CD4-positive, alpha-beta memory T cell (primary cell): ENCODE measurements around the gene GPR139. TPM values are rescaled to one million over a fixed set of nuclear protein-coding genes. Genes with fewer than 3 reads are reported as not detected.

ENCODE experiments used
- CTCF ChIA-PET: fragments of 350-600 bp; sonication (Branson Sonifier 250); formaldehyde crosslinking; loops from one replicate; lab custom pipeline; 2021; ENCODE audit warnings: inconsistent platforms; ENCODE audit not compliant: partially characterized antibody; lab: Charles Lee
- POLR2A ChIA-PET: fragments of 350-600 bp; sonication (Branson Sonifier 250); formaldehyde crosslinking; loops from one replicate; lab custom pipeline; 2021; ENCODE audit not compliant: partially characterized antibody; lab: Charles Lee
- DNase-seq, 5 donors: peaks; one replicate each; pipeline versions ENCODE4 v3.0.0 to v3.0.0-alpha.2; 2020 to 2022; ENCODE audit warnings: mixed read lengths in 1 of 5
- H3K27ac ChIP-seq: one replicate; pipeline ENCODE4 v1.7.0; 2013; ENCODE audit warnings: low read depth, low read length
- H3K27me3 ChIP-seq: 2 replicates; pipeline ENCODE4 v1.7.0; 2013; ENCODE audit warnings: mild to moderate bottlenecking, low read length, moderate library complexity; ENCODE audit not compliant: insufficient read depth
- H3K36me3 ChIP-seq: 2 replicates; pipeline ENCODE4 v1.7.0; 2013; ENCODE audit warnings: mild to moderate bottlenecking, low read length, moderate library complexity; ENCODE audit not compliant: insufficient read depth
- H3K4me1 ChIP-seq: 2 replicates; pipeline ENCODE4 v1.7.0; 2013; ENCODE audit warnings: mild to moderate bottlenecking, low read length, moderate library complexity; ENCODE audit not compliant: insufficient read depth
- H3K4me3 ChIP-seq, 2 donors: one replicate each; pipeline ENCODE4 v1.7.0; 2013; ENCODE audit warnings: low read length in 2 of 2, mild to moderate bottlenecking in 1 of 2
- H3K9me3 ChIP-seq, 2 donors: one replicate each; pipeline ENCODE4 v1.7.0; 2013; ENCODE audit warnings: low read length in 2 of 2, control low read depth in 1 of 2; ENCODE audit not compliant: control insufficient read depth in 1 of 2
- H3K27ac Mint-ChIP-seq, 7 donors: one replicate each; pipeline ENCODE4 v1.8.0; 2020 to 2021; ENCODE audit warnings: mixed read lengths in 7 of 7, mild to moderate bottlenecking in 6 of 7, inconsistent platforms in 3 of 7, moderate library complexity in 3 of 7
- H3K27me3 Mint-ChIP-seq, 2 donors: one replicate each; pipeline ENCODE4 v1.8.0; 2020 to 2021; ENCODE audit warnings: mixed read lengths in 2 of 2
- H3K36me3 Mint-ChIP-seq, 2 donors: one replicate each; pipeline ENCODE4 v1.8.0; 2020 to 2021; ENCODE audit warnings: mixed read lengths in 2 of 2, inconsistent platforms in 1 of 2, mild to moderate bottlenecking in 1 of 2
- H3K4me1 Mint-ChIP-seq, 4 donors: one replicate each; pipeline ENCODE4 v1.8.0; 2020 to 2021; ENCODE audit warnings: mixed read lengths in 4 of 4, mild to moderate bottlenecking in 1 of 4
- H3K4me3 Mint-ChIP-seq, 8 donors: one replicate each; pipeline ENCODE4 v1.8.0; 2020 to 2021; ENCODE audit warnings: mixed read lengths in 8 of 8, mild to moderate bottlenecking in 7 of 8, moderate library complexity in 6 of 8, inconsistent platforms in 3 of 8
- H3K9me3 Mint-ChIP-seq, 8 donors: one replicate each; pipeline ENCODE4 v1.8.0; 2020 to 2021; ENCODE audit warnings: mixed read lengths in 8 of 8, mild to moderate bottlenecking in 5 of 8, inconsistent platforms in 3 of 8, moderate library complexity in 1 of 8
- intact Hi-C: fragments of 100-400 bp; cut with micrococcal nuclease; formaldehyde crosslinking; loops from one replicate; pipeline ENCODE4 v1.15.1; 2023
- polyA plus RNA-seq, 2 donors: library from polyadenylated mRNA; unstranded; fragments of 300-500 nt; fragmentation: Illumina TruSeq; gene quantifications; one replicate each; pipeline ENCODE4 v1.2.3, GENCODE V29; 2021
- total RNA-seq, 2 experiments: library from RNA; stranded (reverse); gene quantifications; one replicate each; pipeline ENCODE4 v1.2.3, GENCODE V29; 2021

The GPR139 gene
- total and polyA plus RNA-seq, 4 experiments from 2014 or later = not detected

DNA sequence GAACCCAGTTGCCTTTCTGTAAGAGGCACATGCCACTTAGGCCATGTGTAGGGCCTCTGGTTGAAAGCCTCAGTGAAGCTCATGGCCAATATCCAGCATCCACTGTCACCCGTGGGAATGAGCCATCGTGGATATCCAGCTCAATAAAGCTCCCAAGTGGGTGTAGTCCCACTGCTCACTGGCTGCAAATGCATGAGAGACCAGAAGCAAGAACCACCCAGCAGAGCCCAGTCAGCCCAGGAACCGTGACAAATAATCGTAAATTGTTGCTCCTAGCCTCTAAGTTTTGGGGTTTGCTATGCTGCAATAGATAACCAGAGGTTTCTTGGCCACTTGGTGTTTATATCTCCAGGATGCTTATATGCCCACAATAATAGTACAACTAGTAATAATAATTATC lies 33.7 kb downstream of the GPR139 start:
- intact Hi-C loops = no loop called here
- H3K27ac ChIP-seq = no peak overlapping the region

DNA sequence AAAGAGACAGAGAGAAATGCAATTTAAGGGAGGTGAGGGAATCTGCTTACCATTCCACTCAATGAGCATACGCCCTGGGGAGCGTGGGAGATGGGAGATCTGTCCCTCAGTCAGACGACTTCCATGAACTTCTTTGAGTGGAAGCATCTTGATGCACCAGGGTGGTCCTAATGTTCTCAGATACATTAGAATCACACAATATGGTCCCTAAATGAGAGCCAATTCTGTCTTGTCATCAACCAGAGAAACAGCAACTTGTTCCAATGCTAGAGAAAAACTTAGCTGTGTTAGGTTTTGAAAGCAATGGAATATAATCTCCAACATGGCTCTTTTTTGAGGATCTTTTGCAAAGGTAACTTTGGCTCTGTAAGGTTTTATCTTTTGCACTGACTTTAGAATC lies 44.1 kb downstream of the GPR139 start:
- H3K4me1 ChIP-seq = no peaks in the 10 kb centered on the region
- no peak overlapping the region for H3K27ac Mint-ChIP-seq

More for the DNA sequence above, 33.7 kb downstream of the GPR139 start:
- CTCF ChIA-PET = no interaction called here
- Histone ChIP-seq H3K4me3 (no peak overlapping the region), H3K9me3 (no peaks in the 10 kb centered on the region), H3K27me3 (no peaks in the 10 kb centered on the region), H3K36me3 (no peaks in the 10 kb centered on the region), H3K4me1 (no peaks in the 10 kb centered on the region)
- Mint-ChIP-seq H3K27me3 (peaks cover 0 to 4% of the 10 kb centered on the region in 2 donors), H3K4me3 (no peak overlapping the region), H3K27ac (no peak overlapping the region), H3K9me3 (peaks cover 0 to 12% (median 0%) of the 10 kb centered on the region in 8 donors), H3K36me3 (no peaks in the 10 kb centered on the region), H3K4me1 (no peaks in the 10 kb centered on the region)
- no peak for DNase-seq
- POLR2A ChIA-PET = no interaction called here

DNA sequence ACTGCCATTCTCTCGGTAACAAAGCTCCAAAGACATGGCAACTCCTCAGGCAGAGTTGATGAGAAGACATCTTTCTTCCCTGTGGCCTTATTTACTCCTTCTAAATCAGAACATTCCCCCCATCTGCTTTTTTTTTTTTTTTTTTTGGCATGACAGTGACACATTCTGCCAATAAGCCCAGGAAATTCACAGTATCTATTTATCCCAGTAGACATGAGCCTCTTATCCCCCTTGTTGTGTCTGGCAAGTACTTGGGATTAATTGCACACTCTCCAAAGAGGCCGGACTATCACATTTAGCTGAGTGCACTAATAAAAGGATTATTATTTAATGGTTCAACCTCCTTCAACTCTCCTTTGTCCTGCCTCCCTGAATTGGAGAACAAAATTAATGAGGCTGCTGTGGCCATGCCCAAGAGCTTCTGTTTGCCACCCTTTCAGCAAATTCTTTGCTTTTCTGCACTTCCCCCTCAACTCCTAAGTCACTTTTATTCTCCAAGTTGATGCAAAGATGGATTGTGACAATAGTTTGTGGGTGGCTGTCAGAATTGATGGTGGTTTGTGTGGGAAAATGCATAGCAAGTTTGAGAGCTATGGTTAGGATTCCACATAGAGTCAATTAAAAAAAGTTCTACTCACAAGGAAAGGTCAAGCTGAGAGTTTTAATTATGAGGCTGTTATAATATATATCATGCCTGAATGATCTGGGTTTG lies 47.2 kb downstream of the GPR139 start:
- H3K4me1 Mint-ChIP-seq = no peaks in the 10 kb centered on the region
- intact Hi-C loops = no loop called here
- no peak overlapping the region for H3K4me3 Mint-ChIP-seq
- H3K27me3 Mint-ChIP-seq = peaks cover 0 to 7% of the 10 kb centered on the region in 2 donors
- Histone ChIP-seq H3K36me3 (no peaks in the 10 kb centered on the region), H3K4me3 (no peak overlapping the region), H3K27me3 (no peaks in the 10 kb centered on the region), H3K4me1 (no peaks in the 10 kb centered on the region), H3K9me3 (no peaks in the 10 kb centered on the region), H3K27ac (no peak overlapping the region)
- POLR2A ChIA-PET = no interaction called here
- CTCF ChIA-PET = no interaction called here
- no peak overlapping the region for H3K27ac Mint-ChIP-seq
- H3K9me3 Mint-ChIP-seq = peaks cover 0 to 7% (median 2%) of the 10 kb centered on the region in 8 donors
- no peak for DNase-seq
- no peaks in the 10 kb centered on the region for H3K36me3 Mint-ChIP-seq

More for the DNA sequence above, 44.1 kb downstream of the GPR139 start:
- peaks cover 0 to 8% of the 10 kb centered on the region in 2 donors for H3K27me3 Mint-ChIP-seq
- no peaks in the 10 kb centered on the region for H3K36me3 Mint-ChIP-seq
- H3K36me3 ChIP-seq = no peaks in the 10 kb centered on the region
- H3K9me3 ChIP-seq = no peaks in the 10 kb centered on the region
- CTCF ChIA-PET = no interaction called here
- H3K27ac ChIP-seq = no peak overlapping the region
- no peak overlapping the region for H3K4me3 ChIP-seq
- POLR2A ChIA-PET = no interaction called here
- no peaks in the 10 kb centered on the region for H3K27me3 ChIP-seq
- H3K4me3 Mint-ChIP-seq = no peak overlapping the region
- peaks cover 0 to 12% (median 4%) of the 10 kb centered on the region in 8 donors for H3K9me3 Mint-ChIP-seq
- H3K4me1 Mint-ChIP-seq = no peaks in the 10 kb centered on the region
- DNase-seq = no peak
- intact Hi-C loops = no loop called here

DNA sequence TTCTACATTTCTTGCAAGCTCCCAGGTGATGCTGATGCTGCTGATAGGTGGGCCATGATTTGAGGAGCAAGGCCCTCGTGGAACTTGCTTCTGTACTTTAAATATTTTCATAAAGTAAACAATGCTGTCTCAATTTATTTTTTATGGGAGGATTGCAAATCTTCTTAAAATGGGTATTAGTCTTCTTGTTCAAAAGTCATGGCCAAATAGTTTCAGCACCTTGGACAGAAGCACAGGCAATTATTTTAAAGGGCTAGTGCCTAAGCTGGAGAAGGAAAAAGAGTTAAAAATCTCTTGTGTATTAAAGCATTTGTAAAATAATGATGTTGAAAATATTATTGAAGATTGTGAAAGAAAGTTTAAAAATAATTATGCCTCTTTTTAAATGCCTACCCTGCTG lies 50.5 kb downstream of the GPR139 start:
- Mint-ChIP-seq H3K9me3 (peaks cover 0 to 7% (median 4%) of the 10 kb centered on the region in 8 donors), H3K27ac (no peak overlapping the region), H3K36me3 (no peaks in the 10 kb centered on the region), H3K4me3 (no peak overlapping the region), H3K4me1 (no peaks in the 10 kb centered on the region), H3K27me3 (peaks cover 2 to 5% of the 10 kb centered on the region in 2 donors)
- H3K9me3 ChIP-seq = no peaks in the 10 kb centered on the region
- no peak overlapping the region for H3K4me3 ChIP-seq
- no peaks in the 10 kb centered on the region for H3K4me1 ChIP-seq
- intact Hi-C loops = no loop called here
- ChIA-PET CTCF (no interaction called here), POLR2A (no interaction called here)
- DNase-seq = no peak
- H3K27ac ChIP-seq = no peak overlapping the region
- no peaks in the 10 kb centered on the region for H3K27me3 ChIP-seq
- no peaks in the 10 kb centered on the region for H3K36me3 ChIP-seq

DNA sequence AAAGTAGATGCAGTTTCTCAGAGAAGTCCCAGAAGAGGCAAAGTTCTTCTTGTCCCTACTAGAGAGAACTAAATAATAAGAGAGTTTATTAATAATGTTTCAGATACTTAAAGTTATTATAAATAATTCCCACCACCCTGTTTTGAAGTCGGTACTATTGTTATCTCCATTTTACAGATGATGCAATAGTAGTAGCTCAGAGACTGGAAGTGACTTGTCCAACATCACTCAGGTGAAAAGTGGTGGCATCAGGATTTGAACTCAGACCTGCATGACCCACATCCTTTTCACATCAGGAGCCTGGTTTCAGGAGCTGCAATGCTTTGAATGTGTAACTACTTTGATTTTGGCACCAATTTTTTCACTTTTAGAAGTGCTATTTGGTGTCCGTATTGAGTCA lies 52.7 kb downstream of the GPR139 start:
- CTCF ChIA-PET = no interaction called here
- Histone ChIP-seq H3K4me1 (no peaks in the 10 kb centered on the region), H3K9me3 (no peaks in the 10 kb centered on the region), H3K4me3 (no peak overlapping the region), H3K27me3 (no peaks in the 10 kb centered on the region), H3K27ac (no peak overlapping the region), H3K36me3 (no peaks in the 10 kb centered on the region)
- Mint-ChIP-seq H3K9me3 (peaks cover 0 to 6% (median 4%) of the 10 kb centered on the region in 8 donors), H3K27me3 (peaks cover 0 to 2% of the 10 kb centered on the region in 2 donors), H3K36me3 (no peaks in the 10 kb centered on the region), H3K27ac (no peak overlapping the region), H3K4me1 (no peaks in the 10 kb centered on the region), H3K4me3 (no peak overlapping the region)
- POLR2A ChIA-PET = no interaction called here
- intact Hi-C loops = no loop called here
- DNase-seq = no peak

DNA sequence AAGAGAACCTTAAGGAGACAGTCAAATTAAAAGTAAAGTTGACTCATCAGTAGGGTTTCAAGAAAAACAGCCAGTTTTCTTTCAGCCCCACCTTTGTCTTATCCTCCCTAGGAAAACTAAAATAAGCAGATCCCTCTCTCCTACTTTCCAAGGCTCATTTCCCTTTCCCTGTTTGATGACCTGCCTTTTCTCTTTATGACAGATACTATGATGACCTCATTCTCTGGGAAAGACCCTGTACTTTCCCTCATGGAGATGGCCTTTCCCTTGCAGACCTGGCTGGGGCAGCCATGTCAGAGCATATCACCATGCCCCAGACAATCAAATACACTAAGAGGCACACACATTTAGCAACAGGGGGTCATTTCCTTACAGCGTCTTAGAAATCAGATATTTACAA lies 53.6 kb downstream of the GPR139 start:
- Mint-ChIP-seq H3K36me3 (no peaks in the 10 kb centered on the region), H3K9me3 (peaks cover 0 to 6% (median 4%) of the 10 kb centered on the region in 8 donors), H3K27ac (no peak overlapping the region), H3K4me3 (no peak overlapping the region), H3K27me3 (peaks cover 0 to 2% of the 10 kb centered on the region in 2 donors), H3K4me1 (no peaks in the 10 kb centered on the region)
- POLR2A ChIA-PET = no interaction called here
- no peaks in the 10 kb centered on the region for H3K4me1 ChIP-seq
- no peaks in the 10 kb centered on the region for H3K27me3 ChIP-seq
- intact Hi-C loops = no loop called here
- CTCF ChIA-PET = no interaction called here
- H3K9me3 ChIP-seq = no peaks in the 10 kb centered on the region
- no peak for DNase-seq
- no peak overlapping the region for H3K27ac ChIP-seq
- H3K4me3 ChIP-seq = no peak overlapping the region
- no peaks in the 10 kb centered on the region for H3K36me3 ChIP-seq

DNA sequence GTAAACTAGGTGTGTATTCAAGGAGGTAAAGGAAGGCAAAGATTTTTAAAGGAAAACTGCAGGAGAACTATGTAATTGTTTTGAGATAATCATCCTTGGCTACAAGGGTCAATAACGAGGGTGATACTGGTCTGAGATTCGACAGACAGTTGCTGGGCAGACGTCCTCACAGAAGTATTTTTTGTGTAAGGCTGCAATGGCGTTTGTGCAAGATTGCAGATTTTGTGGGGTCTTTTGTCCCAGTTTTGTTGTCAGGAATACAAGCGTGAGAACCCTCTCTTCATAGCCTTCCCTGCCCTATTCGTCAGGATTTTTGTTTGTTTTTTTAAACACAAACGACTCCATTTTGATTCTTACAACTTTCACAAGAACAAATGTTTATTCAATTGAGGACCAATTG lies 57.5 kb downstream of the GPR139 start:
- no peaks in the 10 kb centered on the region for H3K36me3 Mint-ChIP-seq
- ChIA-PET POLR2A (no interaction called here), CTCF (no interaction called here)
- no peaks in the 10 kb centered on the region for H3K4me1 Mint-ChIP-seq
- Histone ChIP-seq H3K27ac (no peak overlapping the region), H3K4me1 (no peaks in the 10 kb centered on the region), H3K9me3 (no peaks in the 10 kb centered on the region), H3K27me3 (no peaks in the 10 kb centered on the region), H3K4me3 (no peak overlapping the region), H3K36me3 (no peaks in the 10 kb centered on the region)
- no peak overlapping the region for H3K27ac Mint-ChIP-seq
- DNase-seq = no peak
- H3K9me3 Mint-ChIP-seq = peaks cover 0 to 10% (median 0%) of the 10 kb centered on the region in 8 donors
- H3K27me3 Mint-ChIP-seq = peaks cover 2 to 11% of the 10 kb centered on the region in 2 donors
- H3K4me3 Mint-ChIP-seq = no peak overlapping the region
- intact Hi-C loops = no loop called here
